ENCODE data around the gene RALGPS2. TPM values are rescaled to one million over a fixed set of nuclear protein-coding genes. Genes with fewer than 3 reads are reported as not detected.

Gene RALGPS2
- total RNA-seq, 1 donor from 2014 or later, result 78.7 TPM

DNA sequence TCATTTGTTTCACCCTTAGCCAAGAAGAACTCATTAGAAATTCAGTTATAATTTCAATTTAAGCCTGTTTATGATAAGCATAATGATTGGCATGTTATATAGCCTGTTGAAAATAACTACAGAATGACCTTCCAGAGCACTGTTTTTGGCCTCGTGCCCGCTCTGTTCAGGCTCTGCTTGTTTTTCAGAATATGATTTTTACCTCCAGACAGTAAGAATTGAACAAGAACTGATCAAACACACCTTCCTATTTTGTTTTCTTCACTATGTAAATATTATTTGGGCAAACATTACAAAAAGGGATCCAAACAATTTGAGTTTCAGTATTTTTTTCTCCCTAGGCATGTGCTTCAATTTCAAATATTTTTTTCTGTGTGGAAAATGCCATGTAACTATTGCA is 193.9 kb downstream of the RALGPS2 start:
- H3K4me3 ChIP-seq, result no peak overlapping the region
- no peak overlapping the region for H3K27ac Mint-ChIP-seq

DNA sequence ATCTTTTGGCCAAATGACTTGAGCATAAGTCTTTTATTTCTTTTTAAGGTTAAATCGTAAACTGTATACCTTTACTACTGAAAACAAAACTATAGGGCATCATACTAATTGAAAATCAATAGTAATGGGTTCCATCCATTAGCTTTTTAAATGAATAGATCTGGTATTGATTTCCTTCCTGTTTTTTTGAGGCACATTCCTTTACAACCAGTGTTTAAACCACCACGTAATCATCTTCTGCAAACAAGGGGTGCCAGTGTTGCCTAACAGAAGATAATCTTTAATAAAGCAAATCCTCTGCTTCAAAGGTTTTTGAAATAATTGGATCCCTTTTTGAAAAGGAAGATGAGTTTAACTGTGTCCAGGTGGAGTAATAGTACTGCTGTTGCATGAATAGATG is 194.5 kb downstream of the RALGPS2 start:
- Histone ChIP-seq H3F3A (ENCODE audit: low read depth) (no peaks in the 10 kb centered on the region), H3K4me2 (no peak overlapping the region), H3K27ac (peak overlapping the region; percentile 22), H3K9me3 (ENCODE audit: low read depth) (no peaks in the 10 kb centered on the region), H3K79me2 (ENCODE audit: low read depth) (no peaks in the 10 kb centered on the region), H3K36me3 (no peaks in the 10 kb centered on the region), H3K4me1 (peaks cover 22% of the 10 kb centered on the region), H3K9ac (no peak overlapping the region), H4K20me1 (ENCODE audit: low read depth) (no peaks in the 10 kb centered on the region), H3K27me3 (no peaks in the 10 kb centered on the region), H3K4me3 (no peak overlapping the region), H2AFZ (replicated peaks) (no peak overlapping the region)
- H3K4me3 Mint-ChIP-seq, result no peak overlapping the region
- H3K9me3 Mint-ChIP-seq, result peaks cover 6% of the 10 kb centered on the region
- H3K27ac Mint-ChIP-seq, result no peak overlapping the region
- no peak for DNase-seq (ENCODE audit: low spot score)
- H3K27me3 Mint-ChIP-seq (ENCODE audit: insufficient read depth, low read depth), result no peaks in the 10 kb centered on the region
- TF ChIP-seq EZH2 (IDR thresholded peaks at IDR 0.05), result no peak
- TF ChIP-seq, protein P1, sequence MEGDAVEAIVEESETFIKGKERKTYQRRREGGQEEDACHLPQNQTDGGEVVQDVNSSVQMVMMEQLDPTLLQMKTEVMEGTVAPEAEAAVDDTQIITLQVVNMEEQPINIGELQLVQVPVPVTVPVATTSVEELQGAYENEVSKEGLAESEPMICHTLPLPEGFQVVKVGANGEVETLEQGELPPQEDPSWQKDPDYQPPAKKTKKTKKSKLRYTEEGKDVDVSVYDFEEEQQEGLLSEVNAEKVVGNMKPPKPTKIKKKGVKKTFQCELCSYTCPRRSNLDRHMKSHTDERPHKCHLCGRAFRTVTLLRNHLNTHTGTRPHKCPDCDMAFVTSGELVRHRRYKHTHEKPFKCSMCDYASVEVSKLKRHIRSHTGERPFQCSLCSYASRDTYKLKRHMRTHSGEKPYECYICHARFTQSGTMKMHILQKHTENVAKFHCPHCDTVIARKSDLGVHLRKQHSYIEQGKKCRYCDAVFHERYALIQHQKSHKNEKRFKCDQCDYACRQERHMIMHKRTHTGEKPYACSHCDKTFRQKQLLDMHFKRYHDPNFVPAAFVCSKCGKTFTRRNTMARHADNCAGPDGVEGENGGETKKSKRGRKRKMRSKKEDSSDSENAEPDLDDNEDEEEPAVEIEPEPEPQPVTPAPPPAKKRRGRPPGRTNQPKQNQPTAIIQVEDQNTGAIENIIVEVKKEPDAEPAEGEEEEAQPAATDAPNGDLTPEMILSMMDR (IDR thresholded peaks at IDR 0.05), result no peak
- peaks cover 27% of the 10 kb centered on the region for H3K36me3 Mint-ChIP-seq
- no peaks in the 10 kb centered on the region for H3K4me1 Mint-ChIP-seq

More for the DNA sequence above, 193.9 kb downstream of the RALGPS2 start:
- no peaks in the 10 kb centered on the region for H3K4me1 Mint-ChIP-seq
- Histone ChIP-seq H3K4me1 (peaks cover 22% of the 10 kb centered on the region), H3K27ac (no peak overlapping the region), H4K20me1 (ENCODE audit: low read depth) (no peaks in the 10 kb centered on the region), H2AFZ (replicated peaks) (no peak overlapping the region), H3K9ac (no peak overlapping the region), H3K36me3 (no peaks in the 10 kb centered on the region), H3K4me2 (no peak overlapping the region), H3K9me3 (ENCODE audit: low read depth) (no peaks in the 10 kb centered on the region), H3K27me3 (no peaks in the 10 kb centered on the region), H3K79me2 (ENCODE audit: low read depth) (no peaks in the 10 kb centered on the region), H3F3A (ENCODE audit: low read depth) (no peaks in the 10 kb centered on the region)
- no peak for DNase-seq (ENCODE audit: low spot score)
- no peaks in the 10 kb centered on the region for H3K9me3 Mint-ChIP-seq
- H3K36me3 Mint-ChIP-seq, result peaks cover 27% of the 10 kb centered on the region
- TF ChIP-seq, protein P1 (IDR thresholded peaks at IDR 0.05), result no peak
- TF ChIP-seq EZH2 (IDR thresholded peaks at IDR 0.05) (no peak), EZH2phosphoT487 (IDR thresholded peaks at IDR 0.05) (no peak)
- H3K27me3 Mint-ChIP-seq (ENCODE audit: insufficient read depth, low read depth), result no peaks in the 10 kb centered on the region
- no peak overlapping the region for H3K4me3 Mint-ChIP-seq

GRCh38 chr1:178921499-178921898 is 196.5 kb downstream of the RALGPS2 start:
- Histone ChIP-seq H3K9me3 (ENCODE audit: low read depth) (no peaks in the 10 kb centered on the region), H3K79me2 (ENCODE audit: low read depth) (no peaks in the 10 kb centered on the region), H3F3A (ENCODE audit: low read depth) (no peaks in the 10 kb centered on the region), H3K36me3 (no peaks in the 10 kb centered on the region), H3K27me3 (no peaks in the 10 kb centered on the region), H3K9ac (no peak overlapping the region), H3K4me3 (no peak overlapping the region), H3K4me2 (no peak overlapping the region), H3K4me1 (peaks cover 26% of the 10 kb centered on the region), H2AFZ (replicated peaks) (no peak overlapping the region), H3K27ac (no peak overlapping the region), H4K20me1 (ENCODE audit: low read depth) (no peaks in the 10 kb centered on the region)
- Mint-ChIP-seq H3K4me1 (no peaks in the 10 kb centered on the region), H3K27me3 (ENCODE audit: insufficient read depth, low read depth) (no peaks in the 10 kb centered on the region), H3K36me3 (peaks cover 25% of the 10 kb centered on the region), H3K4me3 (no peak overlapping the region), H3K27ac (no peak overlapping the region), H3K9me3 (peaks cover 10% of the 10 kb centered on the region)
- DNase-seq (ENCODE audit: low spot score), result no peak
- TF ChIP-seq, protein P1 (IDR thresholded peaks at IDR 0.05), result no peak

- Histone ChIP-seq H3K27me3 (no peaks in the 10 kb centered on the region), H3K27ac (no peak overlapping the region), H3K4me3 (no peak overlapping the region), H4K20me1 (ENCODE audit: low read depth) (no peaks in the 10 kb centered on the region), H3K4me2 (no peak overlapping the region), H3K79me2 (ENCODE audit: low read depth) (no peaks in the 10 kb centered on the region), H3K9me3 (ENCODE audit: low read depth) (no peaks in the 10 kb centered on the region), H2AFZ (replicated peaks) (no peak overlapping the region), H3K9ac (no peak overlapping the region), H3K36me3 (no peaks in the 10 kb centered on the region), H3K4me1 (peaks cover 37% of the 10 kb centered on the region), H3F3A (ENCODE audit: low read depth) (peaks cover 7% of the 10 kb centered on the region)
- Mint-ChIP-seq H3K4me1 (peaks cover 9% of the 10 kb centered on the region), H3K36me3 (peaks cover 21% of the 10 kb centered on the region), H3K27ac (no peak overlapping the region), H3K9me3 (peaks cover 10% of the 10 kb centered on the region), H3K4me3 (no peak overlapping the region), H3K27me3 (ENCODE audit: insufficient read depth, low read depth) (no peaks in the 10 kb centered on the region)
- TF ChIP-seq EZH2 (IDR thresholded peaks at IDR 0.05), result no peak
- TF ChIP-seq EZH2phosphoT487 (IDR thresholded peaks at IDR 0.05), result no peak
- TF ChIP-seq, protein P1 (IDR thresholded peaks at IDR 0.05), result no peak
- no peak for DNase-seq (ENCODE audit: low spot score)
Measured at GRCh38 chr1:178923512-178923911, 198.5 kb downstream of the RALGPS2 start.

Data from neural progenitor cell (in vitro differentiated cells).